WI38 (cell line): ENCODE measurements around the gene GALNS.

Experiments
- H3K4me3 ChIP-seq: 2 replicates; pipeline ENCODE4 v1.5.1; 2011; ENCODE audit warnings: low read depth, mild to moderate bottlenecking, control low read depth, low read length
- CTCF ChIP-seq: IDR thresholded peaks from 2 replicates; pipeline ENCODE4 v1.5.1; 2012; ENCODE audit warnings: low read depth, mild to moderate bottlenecking, control low read depth, low read length

GALNS gene

GRCh38 chr16:88872650-88873331 lies 16.0 kb upstream of the GALNS start:
- TF ChIP-seq CTCF, result no peak
- H3K4me3 ChIP-seq, result no peak overlapping the region

DNA sequence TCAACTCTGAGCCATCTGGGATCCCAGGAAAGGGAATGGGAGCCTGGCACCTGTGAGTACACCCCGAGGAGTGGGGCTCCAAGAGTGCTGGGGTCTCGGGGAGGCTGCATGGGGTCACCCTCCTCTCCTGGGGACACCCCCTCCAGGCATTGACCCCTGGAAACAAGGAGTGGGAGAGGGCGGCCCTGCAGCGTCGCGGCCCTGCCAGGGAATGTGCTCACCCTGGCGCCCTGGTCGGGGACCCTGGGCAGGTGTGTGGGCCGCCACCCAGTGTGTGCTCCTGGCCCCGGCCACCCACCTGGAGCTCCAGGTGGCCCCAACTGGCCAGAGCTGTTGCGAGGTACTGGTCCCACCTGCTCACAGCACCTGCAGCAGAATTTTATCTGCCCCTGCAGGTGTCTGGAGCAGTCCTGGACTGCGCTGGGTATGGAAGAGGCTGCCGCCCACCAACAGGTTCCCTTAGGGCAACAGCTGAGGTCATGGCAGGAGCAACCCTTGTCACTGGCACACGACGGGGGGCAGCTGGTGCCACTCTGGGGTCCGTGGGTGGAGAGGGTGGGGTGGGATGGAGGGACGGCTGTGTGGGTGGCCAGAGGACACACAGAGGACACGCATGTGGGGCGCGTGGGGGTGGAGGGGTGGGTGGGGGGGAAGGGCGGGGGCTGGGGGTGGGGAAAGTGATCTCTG lies 15.1 kb upstream of the GALNS start:
- no peak for TF ChIP-seq CTCF
- H3K4me3 ChIP-seq, result no peak overlapping the region

GRCh38 chr16:88871349-88871702 lies 14.6 kb upstream of the GALNS start:
- no peak overlapping the region for H3K4me3 ChIP-seq
- no peak for TF ChIP-seq CTCF

DNA sequence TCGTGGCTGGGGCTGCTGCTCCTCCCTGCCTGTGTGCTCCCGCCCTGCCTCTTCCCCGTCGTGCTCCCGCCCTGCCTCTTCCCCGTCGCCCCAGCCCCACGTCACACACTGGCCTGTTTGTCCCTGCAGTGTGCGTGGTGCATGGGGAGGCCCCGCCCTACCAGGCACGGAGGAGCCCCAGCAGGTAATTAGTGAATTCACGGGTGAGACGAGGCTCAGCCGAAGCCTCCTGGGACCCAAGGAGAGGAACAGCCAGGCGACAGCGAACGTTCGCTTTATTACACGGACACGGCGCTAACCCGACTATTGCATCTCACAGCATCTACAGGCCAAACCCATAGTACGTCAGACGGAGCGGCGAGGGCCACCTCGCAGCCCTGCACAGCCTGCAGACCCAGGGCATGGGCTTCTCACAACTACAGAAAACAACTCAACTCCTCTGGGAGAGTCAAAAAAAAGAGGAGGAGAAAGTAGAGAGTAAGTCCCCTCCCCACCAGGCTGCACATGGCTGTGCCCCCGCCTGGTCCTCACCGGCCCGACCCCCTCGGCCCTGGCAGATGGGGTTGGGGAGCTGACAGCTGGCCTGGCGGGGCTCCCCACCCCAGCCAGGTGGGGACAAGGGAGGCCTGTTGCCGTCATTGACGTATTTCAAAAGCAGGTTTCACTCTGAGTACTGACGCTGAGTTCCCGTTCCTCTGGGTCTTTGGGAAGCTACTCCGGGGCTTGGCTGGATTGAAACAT lies 14.0 kb upstream of the GALNS start:
- no peak overlapping the region for H3K4me3 ChIP-seq

DNA sequence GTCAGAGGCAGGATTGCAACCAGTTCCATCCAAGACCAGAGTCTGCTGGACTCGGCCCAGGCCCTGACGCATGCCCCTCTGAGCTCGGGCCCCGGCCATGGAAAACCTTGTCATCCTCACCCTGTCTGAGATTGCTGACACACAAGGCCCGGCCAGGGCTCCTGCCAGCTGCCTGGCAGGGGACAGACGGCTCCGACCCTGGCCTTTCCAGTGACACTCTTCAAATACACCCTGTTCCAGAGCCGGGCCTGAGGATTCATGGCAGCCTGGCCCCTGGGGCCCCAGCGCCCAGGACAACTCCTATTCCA lies 12.9 kb upstream of the GALNS start:
- no peak overlapping the region for H3K4me3 ChIP-seq
- no peak for TF ChIP-seq CTCF

More for the DNA sequence above, 14.0 kb upstream of the GALNS start:
- TF ChIP-seq CTCF, result no peak

DNA sequence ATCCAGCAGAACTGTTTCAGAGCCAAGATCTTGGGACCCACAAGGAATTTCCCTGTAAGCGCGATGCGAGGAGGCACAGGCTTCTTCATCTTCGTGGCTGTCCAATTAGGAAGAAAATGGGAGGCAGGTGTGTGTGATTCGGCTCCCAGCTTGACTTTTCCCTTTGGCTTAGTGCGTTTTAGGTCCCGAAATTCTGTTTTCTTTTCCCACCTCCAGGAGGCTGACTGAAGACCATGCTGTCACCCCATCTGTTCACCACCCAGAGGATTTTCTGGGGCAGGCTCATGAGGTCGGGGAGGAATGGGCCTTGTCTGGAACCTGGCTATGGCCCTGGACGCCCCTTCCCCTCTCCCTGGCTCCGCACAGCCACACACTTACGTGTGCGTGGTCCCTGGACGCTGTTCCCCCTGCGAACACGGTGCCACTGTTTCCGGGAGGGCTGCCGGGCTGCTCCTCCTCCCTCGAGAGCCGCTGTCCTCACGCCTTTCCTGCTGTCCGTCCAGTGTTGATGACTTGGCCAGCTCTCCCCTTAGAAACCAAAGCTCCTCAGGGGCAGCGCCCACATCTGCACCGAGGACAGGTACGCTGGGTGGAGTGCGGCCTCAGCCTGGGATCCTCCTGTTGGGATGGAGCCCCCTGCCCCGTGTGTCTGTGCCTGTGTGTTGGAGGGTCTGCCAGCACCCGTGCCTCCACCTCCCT lies 12.4 kb upstream of the GALNS start:
- no peak overlapping the region for H3K4me3 ChIP-seq
- TF ChIP-seq CTCF, result no peak
